HG03571 (cell line): ENCODE data around the gene BCAS4.
"Not testable (repeated sequence)": the region's sequence is repeated elsewhere in the genome, so short reads cannot be mapped to it uniquely, and the experiment has no call there.

Experiments
- ATAC-seq: cut with Tn5 transposase; IDR thresholded peaks from one replicate; pipeline ENCODE4 v1.9.1; 2021; ENCODE audit not compliant: unreplicated experiment

Gene BCAS4

GRCh38 chr20:50771419-50772080 lies 23.3 kb upstream of the BCAS4 start:
- ATAC-seq = not testable (repeated sequence)

- ATAC-seq = no peak
Measured at GRCh38 chr20:50772420-50773185, 22.3 kb upstream of the BCAS4 start.

GRCh38 chr20:50774515-50774914 lies 20.3 kb upstream of the BCAS4 start:
- no peak for ATAC-seq

- ATAC-seq = no peak
Measured at GRCh38 chr20:50776122-50776817, 18.6 kb upstream of the BCAS4 start.

GRCh38 chr20:50777373-50777772 lies 17.5 kb upstream of the BCAS4 start:
- no peak for ATAC-seq

GRCh38 chr20:50778994-50779393 lies 15.9 kb upstream of the BCAS4 start:
- ATAC-seq = not testable (repeated sequence)

- no peak for ATAC-seq
Measured at GRCh38 chr20:50783390-50783789, 11.5 kb upstream of the BCAS4 start.

GRCh38 chr20:50783903-50784302 lies 11.0 kb upstream of the BCAS4 start:
- no peak for ATAC-seq

GRCh38 chr20:50784464-50784863 lies 10.4 kb upstream of the BCAS4 start:
- no peak for ATAC-seq

GRCh38 chr20:50786703-50787102 lies 8.2 kb upstream of the BCAS4 start:
- ATAC-seq = no peak

GRCh38 chr20:50787181-50787580 lies 7.7 kb upstream of the BCAS4 start:
- no peak for ATAC-seq

- ATAC-seq = no peak
Measured at GRCh38 chr20:50788045-50788991, 6.5 kb upstream of the BCAS4 start.

- no peak for ATAC-seq
Measured at GRCh38 chr20:50789968-50790650, 4.8 kb upstream of the BCAS4 start.

GRCh38 chr20:50790651-50791277 lies 4.1 kb upstream of the BCAS4 start:
- peak; percentile 44 for ATAC-seq

- no peak for ATAC-seq
Measured at GRCh38 chr20:50792708-50793574, 1.9 kb upstream of the BCAS4 start.

- ATAC-seq = not testable (repeated sequence)
Measured at GRCh38 chr20:50793575-50794016, 1.3 kb upstream of the BCAS4 start.

- peak; percentile 3 for ATAC-seq
Measured at GRCh38 chr20:50794181-50794845, 548 bp upstream of the BCAS4 start.

- no peak for ATAC-seq
Measured at GRCh38 chr20:50797142-50797541, 2.3 kb downstream of the BCAS4 start.
